MCF 10A (cell line): ENCODE results near the gene AP1M2. TPM values are rescaled to one million over a fixed set of nuclear protein-coding genes. Genes with fewer than 3 reads are reported as not detected.
A peak's percentile ranks its signal among the peaks of the same experiment; 100 is the strongest.

Source experiments
- BruUV-seq: library from RNA; stranded (reverse); fragments of 400-500 nt; replicated peaks from 2 replicates; lab custom pipeline; 2021; lab: Mats Ljungman, UMichigan
- CTCF ChIA-PET: fragments of 300-600 bp; sonication (Branson Sonifier 250); formaldehyde crosslinking; extraction: SDS; loops from one replicate; lab custom pipeline; 2021; ENCODE audit warnings: antibody characterized with exemption, inconsistent platforms; lab: Yijun Ruan, JAX
- POLR2A ChIA-PET: fragments of 300-600, 350-650 bp; sonication (Branson Sonifier 250); formaldehyde crosslinking; extraction: SDS; loops from one replicate; lab custom pipeline; 2020; ENCODE audit warnings: antibody characterized with exemption, inconsistent platforms; lab: Yijun Ruan, JAX
- DNase-seq: peaks from one replicate; pipeline ENCODE4 v3.0.0-alpha.2; 2018; ENCODE audit not compliant: unreplicated experiment
- H3K27ac Mint-ChIP-seq: one replicate; pipeline ENCODE4 v1.8.0; 2022; ENCODE audit warnings: mild to moderate bottlenecking, low read depth, mixed read lengths; ENCODE audit not compliant: unreplicated experiment
- H3K27me3 Mint-ChIP-seq: one replicate; pipeline ENCODE4 v1.8.0; 2022; ENCODE audit warnings: mixed read lengths; ENCODE audit not compliant: insufficient read depth, unreplicated experiment
- H3K36me3 Mint-ChIP-seq: one replicate; pipeline ENCODE4 v1.8.0; 2022; ENCODE audit warnings: mild to moderate bottlenecking, moderate library complexity, mixed read lengths; ENCODE audit not compliant: insufficient read depth, unreplicated experiment
- H3K4me1 Mint-ChIP-seq: one replicate; pipeline ENCODE4 v1.8.0; 2022; ENCODE audit warnings: mixed read lengths; ENCODE audit not compliant: insufficient read depth, unreplicated experiment
- H3K4me3 Mint-ChIP-seq: one replicate; pipeline ENCODE4 v1.8.0; 2022; ENCODE audit warnings: mild to moderate bottlenecking, moderate library complexity, mixed read lengths; ENCODE audit not compliant: unreplicated experiment
- H3K9me3 Mint-ChIP-seq: one replicate; pipeline ENCODE4 v1.8.0; 2022; ENCODE audit warnings: mixed read lengths; ENCODE audit not compliant: unreplicated experiment
- CTCF ChIP-seq: fragments of 200-600 bp; IDR thresholded peaks from one replicate; pipeline ENCODE4 v1.8.0; 2022; ENCODE audit warnings: antibody characterized with exemption, mild to moderate bottlenecking; ENCODE audit not compliant: unreplicated experiment
- intact Hi-C: fragments of 100-400 bp; cut with micrococcal nuclease; formaldehyde crosslinking; loops from 2 replicates; pipeline ENCODE4 v1.14.1; 2022
- total RNA-seq: library from RNA; stranded (reverse); gene quantifications from 2 replicates; pipeline ENCODE4 v1.2.3, GENCODE V29; 2022

The AP1M2 gene
- total RNA-seq, 1 experiment from 2014 or later, result 6.1 TPM

- POLR2A ChIA-PET, result interaction anchor here (1.0 to 5.4 kb wide), 7 partner anchors 11 to 277 kb away, joined by 3 to 23 read pairs (median 5); partner anchors contain the start of gene CDC37
- CTCF ChIA-PET, result interaction anchor here (0.8 to 1.0 kb wide), 2 partner anchors 15 to 80 kb away, joined by 3 to 4 read pairs; no protein-coding TSS in a partner anchor
- BruUV-seq, result no TSS peak
- intact Hi-C loops, result loop anchor here (5.0 kb wide), 1 partner anchor 144 kb away; the partner anchor contains the start of gene PDE4A
- Mint-ChIP-seq H3K27ac (peak overlapping the region; percentile 94), H3K36me3 (peaks cover 13% of the 10 kb centered on the region), H3K27me3 (no peaks in the 10 kb centered on the region), H3K4me3 (peak overlapping the region; percentile 96), H3K9me3 (no peaks in the 10 kb centered on the region), H3K4me1 (peaks cover 31% of the 10 kb centered on the region)
- TF ChIP-seq CTCF, result no peak
- no peak for DNase-seq
Measured at GRCh38 chr19:10566408-10566657, 20.8 kb downstream of the AP1M2 start.

GRCh38 chr19:10565567-10566407 is 21.3 kb downstream of the AP1M2 start, which contains the start of gene KRI1:
KRI1 (minus strand) TSS chr19:10566010; CDS start chr19:10565999, 11 bp downstream.
- H3K27me3 Mint-ChIP-seq, result no peaks in the 10 kb centered on the region
- no peak for TF ChIP-seq CTCF
- peak within 1 kb of the TSS; percentile 94 for H3K27ac Mint-ChIP-seq
- H3K9me3 Mint-ChIP-seq, result no peaks in the 10 kb centered on the region
- intact Hi-C loops, result loop anchor here (5.0 kb wide), 1 partner anchor 143 kb away; the partner anchor contains the start of gene PDE4A
- H3K4me1 Mint-ChIP-seq, result peaks cover 31% of the 10 kb centered on the region
- peaks cover 19% of the 10 kb centered on the region for H3K36me3 Mint-ChIP-seq
- peak within 1 kb of the TSS; percentile 96 for H3K4me3 Mint-ChIP-seq
- DNase-seq, result peak; percentile 98
- BruUV-seq, result no TSS peak
- ChIA-PET CTCF (interaction anchor here (0.8 kb wide), 1 partner anchor 16 kb away, joined by 4 read pairs; no protein-coding TSS in a partner anchor), POLR2A (interaction anchor here (0.7 to 5.4 kb wide), 10 partner anchors 10 to 278 kb away, joined by 3 to 23 read pairs (median 3); partner anchors contain the start of genes CDC37 and QTRT1)

- no TSS peak for BruUV-seq
Measured at GRCh38 chr19:10565028-10565566, 22.0 kb downstream of the AP1M2 start.

More at GRCh38 chr19:10565028-10565566, 22.0 kb downstream of the AP1M2 start:
- no peaks in the 10 kb centered on the region for H3K9me3 Mint-ChIP-seq
- peaks cover 31% of the 10 kb centered on the region for H3K4me1 Mint-ChIP-seq
- H3K4me3 Mint-ChIP-seq, result peak overlapping the region; percentile 96
- intact Hi-C loops, result loop anchor here (5.0 kb wide), 1 partner anchor 143 kb away; the partner anchor contains the start of gene PDE4A
- DNase-seq, result peak; percentile 43
- CTCF ChIA-PET, result interaction anchor here (0.6 to 1.2 kb wide), 3 partner anchors 79 to 98 kb away, joined by 3 read pairs; no protein-coding TSS in a partner anchor
- no peak for TF ChIP-seq CTCF
- H3K27ac Mint-ChIP-seq, result peak overlapping the region; percentile 94
- H3K27me3 Mint-ChIP-seq, result no peaks in the 10 kb centered on the region
- POLR2A ChIA-PET, result interaction anchor here (0.7 to 5.4 kb wide), 6 partner anchors 10 to 162 kb away, joined by 3 to 23 read pairs (median 4); partner anchors contain the start of gene CDC37
- peaks cover 26% of the 10 kb centered on the region for H3K36me3 Mint-ChIP-seq
